Measurements from ENCODE around the gene ERAS. TPM values are rescaled to one million over a fixed set of nuclear protein-coding genes. Genes with fewer than 3 reads are reported as not detected.

Gene ERAS
- total and polyA plus RNA-seq, 8 donors: 0.11 to 0.49 TPM; not detected in 6

DNA sequence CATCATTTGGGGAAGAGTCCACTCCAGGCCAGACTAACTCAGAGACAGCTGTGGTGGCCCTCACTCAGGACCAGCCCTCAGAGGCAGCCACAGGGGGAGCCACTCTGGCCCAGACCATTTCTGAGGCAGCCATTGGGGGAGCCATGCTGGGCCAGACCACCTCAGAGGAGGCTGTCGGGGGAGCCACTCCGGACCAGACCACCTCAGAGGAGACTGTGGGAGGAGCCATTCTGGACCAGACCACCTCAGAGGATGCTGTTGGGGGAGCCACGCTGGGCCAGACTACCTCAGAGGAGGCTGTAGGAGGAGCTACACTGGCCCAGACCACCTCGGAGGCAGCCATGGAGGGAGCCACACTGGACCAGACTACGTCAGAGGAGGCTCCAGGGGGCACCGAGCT, 3.3 kb upstream of the ERAS start:
- Histone ChIP-seq H3K36me3 (no peaks in the 10 kb centered on the region), H3K27ac (no peak overlapping the region), H3K4me3 (no peak overlapping the region), H3K9me3 (no peaks in the 10 kb centered on the region), H3K27me3 (no peaks in the 10 kb centered on the region), H3K4me1 (no peaks in the 10 kb centered on the region)
- WGBS, 2 donors: 80 to 86% methylated on average over 6 of the region's 6 CpGs
- ATAC-seq (no peak), FAIRE-seq (no peak), DNase-seq (peak in 1 of 6 donors; percentile 33)
- TF ChIP-seq, protein P1, sequence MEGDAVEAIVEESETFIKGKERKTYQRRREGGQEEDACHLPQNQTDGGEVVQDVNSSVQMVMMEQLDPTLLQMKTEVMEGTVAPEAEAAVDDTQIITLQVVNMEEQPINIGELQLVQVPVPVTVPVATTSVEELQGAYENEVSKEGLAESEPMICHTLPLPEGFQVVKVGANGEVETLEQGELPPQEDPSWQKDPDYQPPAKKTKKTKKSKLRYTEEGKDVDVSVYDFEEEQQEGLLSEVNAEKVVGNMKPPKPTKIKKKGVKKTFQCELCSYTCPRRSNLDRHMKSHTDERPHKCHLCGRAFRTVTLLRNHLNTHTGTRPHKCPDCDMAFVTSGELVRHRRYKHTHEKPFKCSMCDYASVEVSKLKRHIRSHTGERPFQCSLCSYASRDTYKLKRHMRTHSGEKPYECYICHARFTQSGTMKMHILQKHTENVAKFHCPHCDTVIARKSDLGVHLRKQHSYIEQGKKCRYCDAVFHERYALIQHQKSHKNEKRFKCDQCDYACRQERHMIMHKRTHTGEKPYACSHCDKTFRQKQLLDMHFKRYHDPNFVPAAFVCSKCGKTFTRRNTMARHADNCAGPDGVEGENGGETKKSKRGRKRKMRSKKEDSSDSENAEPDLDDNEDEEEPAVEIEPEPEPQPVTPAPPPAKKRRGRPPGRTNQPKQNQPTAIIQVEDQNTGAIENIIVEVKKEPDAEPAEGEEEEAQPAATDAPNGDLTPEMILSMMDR (IDR thresholded peaks at IDR 0.05): no peak
- intact Hi-C loops (cut with DNase I): no loop called here

DNA sequence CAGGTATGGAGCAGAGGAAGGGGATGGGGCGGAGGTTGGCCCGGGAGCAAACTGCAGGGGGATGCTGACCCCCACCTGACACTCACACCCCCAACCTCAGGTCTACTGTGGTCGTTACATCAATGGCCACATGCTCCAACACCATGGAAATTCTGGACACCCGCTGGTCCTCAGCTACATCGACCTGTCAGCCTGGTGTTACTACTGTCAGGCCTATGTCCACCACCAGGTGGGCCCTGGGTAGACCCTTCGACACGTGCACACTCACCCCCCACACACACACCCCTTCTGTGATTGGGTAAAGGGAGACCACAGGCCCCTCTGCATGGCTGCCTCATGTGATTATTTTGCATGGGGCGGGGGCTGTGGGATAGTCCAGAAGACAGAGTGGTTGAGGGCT, 2.2 kb upstream of the ERAS start:
- FAIRE-seq (no peak), DNase-seq (peak in 1 of 6 donors; percentile 21), ATAC-seq (no peak)
- H3K36me3 ChIP-seq: no peaks in the 10 kb centered on the region
- no peaks in the 10 kb centered on the region for H3K27me3 ChIP-seq
- no peaks in the 10 kb centered on the region for H3K4me1 ChIP-seq
- TF ChIP-seq, protein P1 (IDR thresholded peaks at IDR 0.05): no peak
- no peaks in the 10 kb centered on the region for H3K9me3 ChIP-seq
- no peak overlapping the region for H3K27ac ChIP-seq
- no peak overlapping the region for H3K4me3 ChIP-seq
- intact Hi-C loops (cut with DNase I): no loop called here
- WGBS, 2 donors: 79 to 94% methylated on average over 8 of the region's 8 CpGs

DNA sequence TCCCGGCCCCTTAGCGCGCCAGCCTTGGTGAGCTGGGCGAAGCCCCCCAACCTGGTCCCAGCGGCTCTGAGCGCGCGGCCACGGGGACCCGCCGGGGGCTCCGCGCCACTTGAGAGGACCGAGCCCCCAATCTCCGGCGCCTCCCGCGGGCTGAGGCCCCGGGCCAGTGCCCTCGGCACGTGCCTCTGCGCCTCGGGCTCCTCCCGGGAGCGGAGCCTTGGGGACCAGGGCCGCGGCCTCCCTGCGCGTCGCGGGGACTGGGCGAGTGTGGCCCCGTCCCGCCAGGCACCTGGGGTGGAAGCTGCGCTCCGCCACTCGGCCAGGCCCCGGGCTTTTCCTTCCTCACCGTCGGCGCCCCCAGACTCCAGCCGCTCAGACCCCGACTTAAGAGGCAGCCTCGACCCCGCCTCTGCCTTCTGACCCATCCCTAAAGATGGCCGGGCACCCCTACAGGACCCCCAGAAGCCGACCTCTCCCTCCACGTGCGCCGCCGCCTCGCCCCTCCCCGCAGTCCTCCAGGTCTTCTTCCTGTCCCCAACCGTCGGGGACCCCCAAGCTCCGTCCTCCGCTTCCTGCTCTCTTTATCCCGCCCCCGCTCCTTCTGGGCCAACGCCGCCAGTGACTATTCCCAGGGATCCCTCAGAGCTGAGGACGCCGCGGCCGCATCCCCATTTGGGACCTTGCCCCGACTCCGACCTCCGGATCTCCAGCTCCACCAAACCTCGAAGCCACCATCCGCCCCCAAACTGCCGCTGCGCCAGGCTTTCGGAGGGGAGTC, 752 bp downstream of the ERAS start:
- Histone ChIP-seq H3K4me3 (no peak overlapping the region), H3K36me3 (no peaks in the 10 kb centered on the region), H3K9me3 (no peaks in the 10 kb centered on the region), H3K4me1 (no peaks in the 10 kb centered on the region), H3K27ac (no peak overlapping the region), H3K27me3 (peaks cover 0 to 8% (median 4%) of the 10 kb centered on the region in 4 donors)
- TF ChIP-seq, protein P1 (IDR thresholded peaks at IDR 0.05): no peak
- ATAC-seq (no peak), FAIRE-seq (no peak), DNase-seq (no peak)
- 44 to 63% methylated on average over 56 to 73 of the region's 73 CpGs for WGBS, 2 donors
- intact Hi-C loops (cut with DNase I): no loop called here

DNA sequence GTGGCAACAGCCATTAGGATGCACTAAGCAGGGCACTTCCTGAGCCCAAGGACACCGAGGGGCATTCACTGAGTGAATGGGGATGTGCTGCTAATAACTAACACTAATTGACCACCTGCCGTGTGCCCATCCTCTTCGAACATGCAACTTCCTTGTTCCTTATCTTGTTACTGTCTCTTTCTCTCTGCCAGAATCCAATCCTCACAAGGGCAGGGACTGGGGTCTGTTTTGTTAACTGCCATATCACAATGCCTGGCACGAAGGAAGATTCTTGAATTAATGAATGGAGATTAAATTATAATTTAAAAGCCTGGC, 1.3 kb downstream of the ERAS start:
- no peak for FAIRE-seq
- no peak for DNase-seq
- intact Hi-C loops (cut with DNase I): no loop called here
- ATAC-seq: no peak
- Histone ChIP-seq H3K9me3 (no peaks in the 10 kb centered on the region), H3K27me3 (peaks cover 0 to 8% (median 4%) of the 10 kb centered on the region in 4 donors), H3K27ac (no peak overlapping the region), H3K36me3 (no peaks in the 10 kb centered on the region), H3K4me1 (no peaks in the 10 kb centered on the region), H3K4me3 (no peak overlapping the region)
- 50 to 64% methylated on average over 4 of the region's 4 CpGs for WGBS, 2 donors
- TF ChIP-seq, protein P1 (IDR thresholded peaks at IDR 0.05): no peak

DNA sequence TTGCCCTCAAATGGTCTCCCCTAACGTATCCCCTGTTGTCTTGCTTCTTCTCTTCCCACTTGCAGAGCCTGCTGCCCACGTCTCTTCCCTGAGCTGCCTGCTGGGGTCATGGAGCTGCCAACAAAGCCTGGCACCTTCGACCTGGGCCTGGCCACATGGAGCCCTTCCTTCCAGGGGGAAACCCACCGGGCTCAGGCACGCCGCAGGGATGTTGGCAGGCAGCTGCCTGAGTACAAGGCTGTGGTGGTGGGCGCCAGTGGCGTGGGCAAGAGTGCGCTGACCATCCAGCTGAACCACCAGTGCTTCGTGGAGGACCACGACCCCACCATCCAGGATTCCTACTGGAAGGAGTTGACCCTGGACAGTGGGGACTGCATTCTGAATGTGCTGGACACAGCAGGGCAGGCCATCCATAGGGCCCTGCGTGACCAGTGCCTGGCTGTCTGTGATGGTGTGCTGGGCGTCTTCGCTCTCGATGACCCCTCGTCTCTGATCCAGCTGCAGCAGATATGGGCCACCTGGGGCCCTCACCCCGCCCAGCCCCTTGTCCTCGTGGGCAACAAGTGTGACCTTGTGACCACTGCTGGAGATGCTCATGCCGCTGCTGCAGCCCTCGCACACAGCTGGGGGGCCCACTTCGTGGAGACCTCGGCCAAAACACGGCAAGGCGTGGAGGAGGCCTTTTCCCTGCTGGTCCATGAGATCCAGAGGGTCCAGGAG, 2.9 kb downstream of the ERAS start:
- ATAC-seq: no peak
- no peaks in the 10 kb centered on the region for H3K36me3 ChIP-seq
- intact Hi-C loops (cut with DNase I): no loop called here
- H3K9me3 ChIP-seq: no peaks in the 10 kb centered on the region
- TF ChIP-seq, protein P1 (IDR thresholded peaks at IDR 0.05): no peak
- FAIRE-seq: no peak
- no peak overlapping the region for H3K4me3 ChIP-seq
- no peaks in the 10 kb centered on the region for H3K4me1 ChIP-seq
- H3K27ac ChIP-seq: no peak overlapping the region
- 76 to 79% methylated on average over 24 of the region's 24 CpGs for WGBS, 2 donors
- DNase-seq: no peak
- H3K27me3 ChIP-seq: peaks cover 0 to 20% (median 7%) of the 10 kb centered on the region in 4 donors
